HPDE6-E6E7 (cell line): Measurements from ENCODE around the gene UBL4A.
"Not testable (repeated sequence)": the region's sequence is repeated elsewhere in the genome, so short reads cannot be mapped to it uniquely, and the experiment has no call there.

Source experiments
- DNase-seq: peaks from one replicate; pipeline ENCODE4 v3.0.0; 2011; ENCODE audit warnings: missing footprints; ENCODE audit errors: extremely low spot score

UBL4A gene

DNA sequence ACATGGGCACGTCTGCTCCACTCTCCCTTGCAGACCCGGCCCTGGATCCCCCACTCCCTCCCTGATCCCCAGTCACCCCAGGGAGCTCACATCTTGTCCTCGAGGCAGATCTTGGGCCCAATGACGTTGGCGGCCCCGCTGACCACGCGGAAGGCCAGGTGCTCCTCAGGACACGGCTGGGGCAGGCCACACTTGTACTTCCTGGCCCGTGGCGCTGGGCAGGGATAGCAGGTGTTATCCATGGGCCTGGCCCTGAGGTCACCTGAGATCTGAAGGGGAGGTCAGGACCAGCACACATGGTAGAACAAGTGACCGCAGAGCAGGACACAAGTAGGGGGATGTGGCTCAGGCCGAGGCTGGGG, 21.9 kb upstream of the UBL4A start:
- DNase-seq: no peak

DNA sequence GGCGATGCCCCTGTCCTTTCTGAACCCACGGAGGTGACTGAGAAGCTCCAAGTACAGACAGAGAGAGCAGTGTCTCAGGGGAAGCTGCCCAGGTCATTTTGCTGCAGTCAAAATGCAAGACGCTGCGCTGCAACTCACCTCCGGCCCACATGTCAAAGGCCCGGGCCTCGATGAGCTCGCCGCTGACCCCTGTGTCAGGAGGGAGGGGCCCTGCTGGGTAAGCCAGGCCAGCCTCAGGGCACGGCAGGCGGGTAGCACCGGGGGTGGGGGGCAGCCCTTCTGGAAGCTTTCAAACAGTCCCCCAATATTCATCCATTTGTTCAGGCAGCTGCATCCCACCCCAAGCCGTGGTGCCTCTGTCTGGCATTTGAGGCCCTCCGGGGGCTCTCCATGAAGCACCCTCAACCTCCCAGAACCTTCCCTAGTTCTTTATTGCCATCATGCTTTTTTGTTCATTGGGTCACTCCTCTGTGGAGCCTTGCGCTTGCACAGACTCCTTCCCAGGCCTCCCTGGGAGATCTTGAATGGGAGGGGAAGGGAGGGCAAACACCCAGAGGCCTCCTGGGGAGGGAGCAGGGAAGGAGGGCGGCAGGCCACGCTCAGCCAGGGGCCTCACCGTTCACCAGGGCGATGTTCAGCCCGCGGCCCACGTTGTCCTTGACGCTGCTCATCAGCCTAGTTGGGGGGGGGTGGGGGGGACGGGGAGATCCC, 21.4 kb upstream of the UBL4A start:
- DNase-seq: no peak

DNA sequence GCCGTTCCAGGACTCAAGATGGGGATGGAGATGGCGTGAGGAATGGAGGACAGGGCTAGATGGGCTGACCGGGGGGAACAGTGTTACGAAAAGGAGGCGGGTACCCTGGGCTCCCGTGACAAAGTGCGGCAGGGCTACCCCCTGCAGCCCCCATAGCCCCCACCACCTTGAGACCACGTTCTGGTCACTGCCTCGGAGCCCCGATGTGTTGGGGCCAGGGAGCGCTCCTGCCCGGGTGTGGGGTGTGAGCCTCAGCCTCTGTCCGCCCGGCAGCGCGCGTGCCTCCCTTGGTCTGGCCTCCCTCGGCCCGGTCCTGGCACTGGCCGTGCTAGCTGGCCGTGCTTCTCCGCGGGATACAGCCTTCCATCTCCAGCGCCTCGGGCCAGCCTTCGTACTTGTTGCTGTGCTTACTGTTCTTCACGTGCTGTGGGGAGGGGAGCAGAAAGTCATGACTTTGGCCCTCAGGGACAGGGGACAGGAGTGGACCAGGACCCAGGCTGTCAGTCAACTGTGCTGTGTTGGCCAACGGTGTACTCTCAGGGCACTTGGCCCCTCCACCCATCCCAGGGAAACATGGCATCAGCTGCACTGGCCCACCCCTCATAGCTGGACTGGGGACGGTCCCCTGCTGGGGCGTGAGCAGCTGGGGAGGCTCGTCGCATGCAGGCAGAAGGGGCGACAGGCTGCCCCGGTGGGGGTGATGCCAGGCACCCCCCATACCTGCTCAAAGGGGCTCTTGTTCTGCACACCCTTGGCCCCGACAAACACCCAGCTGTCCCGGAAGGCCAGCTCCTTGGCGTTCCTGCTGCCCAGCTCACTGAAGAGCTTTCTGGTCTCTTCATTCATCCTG, 20.3 kb upstream of the UBL4A start:
- DNase-seq: no peak

DNA sequence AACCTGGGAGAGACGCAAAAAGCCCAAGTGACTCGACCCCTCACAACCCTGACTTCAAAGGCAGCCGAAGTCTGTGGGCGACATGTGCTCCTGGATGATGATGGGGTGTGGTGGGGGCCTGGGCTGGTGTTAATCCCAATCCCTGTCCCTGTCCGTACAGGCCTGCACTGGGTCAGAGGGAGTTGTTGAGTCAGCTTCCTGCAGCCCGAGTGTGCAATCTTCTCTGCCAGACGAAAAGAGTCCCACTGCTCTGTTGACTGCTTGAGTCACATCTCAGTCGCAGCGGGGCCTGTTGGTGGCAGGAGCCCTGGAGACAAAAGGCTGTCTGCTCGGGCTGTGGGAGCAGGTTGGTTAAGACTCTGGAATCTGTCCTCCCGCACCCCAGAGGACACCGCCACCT, 19.3 kb upstream of the UBL4A start:
- peak; percentile 81 for DNase-seq

DNA sequence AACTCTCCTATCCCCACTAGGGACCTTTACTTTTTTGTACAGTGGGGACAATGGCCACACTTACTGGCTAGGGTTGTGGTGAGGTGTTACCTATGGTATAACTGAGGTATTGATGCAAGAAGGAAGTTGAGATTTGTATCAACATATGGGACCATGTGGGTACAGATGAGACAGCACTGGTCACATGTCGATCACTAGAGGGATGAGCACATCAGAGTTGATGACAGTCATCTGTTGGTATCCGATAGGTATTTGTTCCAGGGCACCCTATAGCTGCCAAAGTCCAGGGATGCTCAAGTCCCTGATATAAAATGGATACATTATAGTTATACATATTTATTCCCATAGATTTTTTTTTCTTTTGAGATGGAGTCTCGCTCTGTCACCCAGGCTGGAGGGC, 16.6 kb upstream of the UBL4A start:
- no peak for DNase-seq

DNA sequence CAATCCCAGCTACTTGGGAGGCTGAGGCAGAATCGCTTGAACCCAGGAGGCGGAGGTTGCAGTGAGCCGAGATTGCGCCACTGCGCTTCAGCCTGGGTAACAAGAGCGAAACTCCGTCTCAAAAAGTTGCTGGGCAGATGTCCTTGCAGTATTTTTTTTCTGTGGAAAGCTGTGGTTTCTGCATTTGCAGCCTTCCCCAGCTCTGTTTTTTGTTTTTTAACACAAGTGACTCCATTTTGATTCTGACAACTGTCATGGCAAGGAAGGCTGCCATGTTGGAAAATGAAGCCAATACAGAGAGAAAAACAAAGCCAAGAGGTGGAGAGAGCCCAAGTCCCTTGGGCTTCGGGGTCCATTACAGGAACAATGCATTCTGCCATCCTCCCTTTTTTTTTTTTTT, 15.7 kb upstream of the UBL4A start:
- no peak for DNase-seq

DNA sequence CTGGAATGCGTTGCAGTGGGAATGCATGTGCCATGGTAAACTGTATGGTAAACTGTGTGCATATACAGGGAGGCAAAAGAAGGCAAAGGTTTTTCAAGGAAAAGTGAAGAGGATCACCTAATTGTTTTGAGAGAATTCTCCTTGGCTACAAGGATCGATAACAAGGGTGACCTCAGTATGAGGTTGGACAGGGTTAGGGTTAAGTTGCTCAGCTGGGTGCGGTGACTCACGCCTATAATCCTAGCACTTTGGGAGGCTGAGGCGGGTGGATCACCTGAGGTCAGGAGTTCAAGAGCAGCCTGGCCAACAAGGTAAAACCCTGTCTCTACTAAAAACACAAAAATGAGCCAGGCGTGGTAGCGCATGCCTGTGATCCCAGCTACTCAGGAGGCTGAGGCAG, 15.0 kb upstream of the UBL4A start:
- DNase-seq: not testable (repeated sequence)

DNA sequence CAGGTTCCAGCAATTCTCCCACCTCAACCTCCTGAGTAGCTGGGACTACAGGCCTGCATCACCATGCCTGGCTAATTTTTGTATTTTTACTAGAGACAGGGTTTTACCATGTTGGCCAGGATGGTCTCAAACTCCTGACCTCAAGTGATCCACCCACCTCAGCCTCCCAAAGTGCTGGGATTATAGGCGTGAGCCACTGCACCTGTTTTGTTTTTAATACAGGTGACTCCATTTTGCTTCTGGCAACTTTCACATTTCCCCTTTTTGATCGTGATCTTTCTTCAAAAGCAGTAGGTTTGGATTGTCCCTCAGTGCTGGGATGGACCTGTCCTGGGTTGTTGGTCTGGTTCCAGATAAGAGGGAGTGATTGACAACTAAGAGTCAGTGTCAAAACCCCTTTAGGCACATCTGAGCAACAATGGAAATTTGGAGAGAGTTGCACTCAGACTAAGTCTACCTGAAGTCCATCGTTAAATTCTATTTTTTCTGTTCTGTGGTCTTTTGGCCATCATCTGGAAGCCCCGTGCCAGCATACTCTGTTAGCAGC, 10.2 kb upstream of the UBL4A start:
- DNase-seq: not testable (repeated sequence)

DNA sequence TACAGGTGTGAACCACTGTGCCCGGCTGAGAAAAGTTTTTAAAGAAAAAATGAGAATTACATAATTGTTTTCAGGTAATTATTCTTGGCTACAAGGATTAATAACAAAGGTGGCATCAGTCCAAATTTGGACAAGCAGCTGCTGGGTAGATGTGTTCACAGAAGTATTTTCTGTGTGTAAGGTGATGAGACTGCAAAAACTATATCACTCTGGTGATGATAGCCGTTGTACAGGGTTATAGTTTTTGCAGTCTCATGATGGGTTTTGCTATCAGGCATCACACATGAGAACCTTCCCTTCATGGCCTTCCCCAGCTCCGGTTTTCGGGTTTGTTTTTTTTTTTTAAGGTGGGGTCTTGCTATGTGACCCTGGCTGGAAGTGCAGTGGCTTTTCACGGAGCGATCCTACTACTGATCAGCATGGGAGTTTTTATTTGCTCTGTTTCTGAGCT, 9.1 kb upstream of the UBL4A start:
- no peak for DNase-seq

DNA sequence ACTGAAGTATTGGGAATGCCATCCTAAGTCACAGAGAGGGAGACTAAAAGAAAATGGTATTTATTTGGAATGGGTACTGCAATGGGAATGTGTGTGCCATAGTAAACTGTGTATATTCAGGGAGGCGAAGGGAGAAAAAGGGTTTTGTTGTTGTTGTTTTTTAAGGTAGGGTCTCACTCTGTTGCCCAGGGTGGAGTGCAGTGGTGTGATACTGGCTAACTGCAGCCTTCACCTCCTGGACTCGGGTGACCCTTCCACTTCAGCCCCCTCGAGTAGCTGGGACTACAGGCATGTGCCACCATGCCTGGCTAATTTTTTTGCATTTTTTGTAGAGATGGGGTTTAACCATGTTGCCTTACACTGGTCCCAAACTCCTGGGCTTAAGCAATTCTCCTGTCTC, 8.3 kb upstream of the UBL4A start:
- DNase-seq: no peak

DNA sequence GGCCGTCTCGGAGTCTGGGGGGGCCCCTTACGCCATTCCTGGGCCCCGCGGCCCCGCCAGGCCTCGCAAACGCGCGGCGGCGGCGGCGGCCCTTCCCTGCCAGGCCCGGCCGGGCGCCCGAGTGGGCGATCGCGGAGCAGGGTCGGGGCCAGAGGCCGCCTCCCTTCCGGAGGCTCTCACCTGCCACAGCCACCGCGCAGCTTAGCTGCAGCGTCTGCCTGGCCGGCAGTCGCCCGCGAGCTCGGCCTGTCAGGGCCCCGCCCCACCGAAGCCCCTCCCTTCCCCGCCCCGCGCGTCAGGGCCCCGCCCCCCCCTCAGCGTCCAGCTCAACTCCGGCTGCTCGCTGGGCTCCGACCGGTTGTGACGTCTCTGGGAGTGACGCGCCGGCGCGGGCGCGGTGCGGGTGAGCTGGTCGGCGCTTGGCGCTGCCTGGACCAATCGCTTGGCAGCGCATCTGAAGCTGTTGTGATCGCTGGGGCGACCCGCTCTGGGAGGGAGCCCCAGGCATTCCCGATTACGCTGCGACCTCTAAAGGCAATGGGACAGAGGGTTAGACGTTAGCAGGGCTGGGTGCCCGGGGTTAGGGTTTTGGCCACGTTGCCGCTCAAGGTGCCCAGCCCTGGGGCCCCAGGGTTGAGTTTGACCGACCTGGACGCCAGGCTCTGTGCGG, 4.1 kb upstream of the UBL4A start, which contains the start of gene SLC10A3:
Gene SLC10A3, minus strand, starts transcription at position 216 of the 670 bp plus-strand sequence. CDS start 1,689 bp downstream, outside the sequence.
- peak; percentile 98 for DNase-seq

DNA sequence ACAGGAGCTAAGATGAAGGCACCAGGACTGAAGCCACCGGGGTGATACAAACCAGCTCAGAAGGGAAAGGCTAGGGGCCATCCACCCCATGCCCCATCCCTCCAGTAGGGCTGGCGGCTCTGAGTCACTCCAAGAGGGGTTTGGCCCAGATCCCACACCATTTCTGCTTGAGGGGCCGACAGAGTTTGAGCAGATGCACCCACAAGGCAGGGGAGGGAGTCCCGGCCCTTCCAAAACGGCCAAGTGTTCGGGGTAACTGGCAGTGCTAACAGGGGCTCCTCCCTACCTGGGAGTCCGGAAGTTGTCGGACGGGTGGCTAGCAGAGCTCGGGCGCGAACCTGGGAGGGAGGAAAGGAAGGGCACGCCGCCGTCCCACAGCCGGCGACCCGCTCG, 3.6 kb upstream of the UBL4A start:
- peak; percentile 35 for DNase-seq

DNA sequence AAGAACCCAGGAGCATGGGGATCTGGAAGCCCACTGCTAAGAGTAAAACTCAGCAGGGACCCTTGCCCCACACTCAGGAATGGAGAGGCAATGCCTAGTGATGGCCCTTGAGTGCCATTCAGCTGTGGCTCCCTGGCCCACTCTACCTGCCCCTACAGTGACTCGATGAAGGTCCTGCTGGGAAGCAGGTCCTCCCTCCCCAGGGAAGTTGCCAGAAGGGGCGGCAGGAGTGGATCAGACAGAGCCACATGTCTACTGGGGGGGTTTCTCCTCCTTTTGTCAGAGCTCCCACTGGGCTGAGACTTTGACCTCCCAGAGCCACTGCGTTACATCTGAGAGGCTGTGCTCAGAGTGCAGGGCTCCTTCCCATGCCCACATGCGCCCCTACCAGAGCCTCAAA, 2.8 kb upstream of the UBL4A start:
- no peak for DNase-seq

DNA sequence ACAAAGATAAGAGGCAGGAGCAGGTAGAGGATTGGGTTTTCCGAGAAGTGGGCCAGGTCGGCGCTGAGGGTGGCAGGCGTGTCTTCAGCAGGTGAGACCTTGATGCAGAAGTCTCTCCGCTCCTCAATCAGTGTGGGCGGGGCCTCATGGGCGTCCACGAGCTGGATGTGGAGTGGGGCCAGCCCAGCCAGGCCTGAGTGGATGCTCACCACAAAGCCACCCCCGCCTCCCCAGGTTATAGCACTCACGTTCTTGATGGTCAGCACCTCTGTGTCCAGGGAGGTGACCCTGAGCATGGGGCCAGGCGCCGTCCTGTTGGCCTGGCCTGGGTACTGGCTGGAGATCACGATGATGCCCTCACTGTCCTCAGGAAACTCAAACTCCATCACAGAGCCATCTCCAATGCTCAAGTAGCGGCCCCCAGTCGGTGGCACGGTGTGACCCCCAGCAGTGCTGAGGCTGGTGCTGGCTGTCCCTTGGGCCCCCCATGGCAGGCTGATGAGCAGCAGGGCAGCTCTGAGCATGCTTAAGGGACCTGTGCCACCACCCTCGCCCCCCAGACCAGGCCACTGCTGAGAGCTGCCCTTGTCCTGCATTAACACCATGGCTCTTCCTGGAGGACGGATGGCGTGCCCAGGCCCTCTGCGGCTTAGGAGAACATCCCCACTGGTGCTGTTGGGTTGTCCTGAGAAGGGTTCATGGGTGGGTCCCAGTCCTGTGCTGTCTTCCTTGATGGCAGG, 2.1 kb upstream of the UBL4A start:
- no peak for DNase-seq

DNA sequence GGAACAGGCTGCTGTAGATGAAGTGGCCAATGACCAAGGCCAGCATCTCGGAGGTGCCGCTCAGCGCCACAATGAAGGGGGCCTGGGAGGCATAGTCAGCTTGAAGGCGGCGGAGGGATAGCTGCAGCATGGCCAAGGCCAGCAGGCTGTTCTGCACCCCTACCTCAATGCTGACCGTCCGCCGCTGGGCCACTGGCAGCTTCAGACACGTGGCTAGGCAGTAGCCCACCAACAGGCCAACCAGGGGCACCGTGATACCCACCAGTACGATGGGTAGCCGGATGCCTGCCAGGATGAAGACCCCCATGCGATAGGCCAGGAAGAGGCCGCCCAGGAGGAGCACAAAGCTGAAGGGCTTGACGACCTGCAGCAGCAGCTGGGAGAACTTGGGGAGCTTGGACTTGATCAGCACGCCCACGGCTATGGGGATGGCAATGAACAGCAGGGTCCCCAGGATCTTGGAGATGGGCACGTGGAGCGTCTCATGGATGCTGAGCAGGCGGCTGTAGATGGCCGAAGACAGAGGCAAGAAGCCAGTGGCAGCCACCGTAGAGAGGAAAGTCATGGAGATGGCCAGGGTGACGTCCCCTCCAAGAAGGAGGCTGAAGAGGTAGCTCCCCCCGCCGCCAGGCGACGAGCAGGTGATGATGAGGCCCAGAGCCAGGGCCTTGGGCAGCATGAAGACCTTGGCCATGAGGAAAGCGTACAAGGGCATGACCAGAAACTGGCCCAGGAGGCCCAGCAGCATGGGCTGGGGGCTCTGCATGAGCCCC, 1.3 kb upstream of the UBL4A start:
- no peak for DNase-seq

DNA sequence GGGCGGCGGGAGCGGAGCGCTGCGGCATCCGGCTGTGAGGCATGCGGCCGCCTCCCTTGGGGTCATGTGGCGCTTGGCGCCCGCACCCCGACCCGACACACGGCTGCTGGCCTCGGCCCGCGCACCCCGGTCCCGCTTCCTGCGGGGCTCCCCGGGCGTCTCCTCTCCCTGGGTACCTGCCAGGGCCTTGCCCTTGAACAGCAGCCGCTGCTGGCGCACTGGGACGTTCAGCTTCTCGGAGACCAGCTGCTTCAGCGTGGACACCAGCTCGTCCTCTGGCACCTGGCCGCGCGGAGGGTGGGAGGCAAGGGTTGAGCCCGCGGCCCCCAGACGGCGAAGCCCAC, 391 bp downstream of the UBL4A start:
- no peak for DNase-seq

DNA sequence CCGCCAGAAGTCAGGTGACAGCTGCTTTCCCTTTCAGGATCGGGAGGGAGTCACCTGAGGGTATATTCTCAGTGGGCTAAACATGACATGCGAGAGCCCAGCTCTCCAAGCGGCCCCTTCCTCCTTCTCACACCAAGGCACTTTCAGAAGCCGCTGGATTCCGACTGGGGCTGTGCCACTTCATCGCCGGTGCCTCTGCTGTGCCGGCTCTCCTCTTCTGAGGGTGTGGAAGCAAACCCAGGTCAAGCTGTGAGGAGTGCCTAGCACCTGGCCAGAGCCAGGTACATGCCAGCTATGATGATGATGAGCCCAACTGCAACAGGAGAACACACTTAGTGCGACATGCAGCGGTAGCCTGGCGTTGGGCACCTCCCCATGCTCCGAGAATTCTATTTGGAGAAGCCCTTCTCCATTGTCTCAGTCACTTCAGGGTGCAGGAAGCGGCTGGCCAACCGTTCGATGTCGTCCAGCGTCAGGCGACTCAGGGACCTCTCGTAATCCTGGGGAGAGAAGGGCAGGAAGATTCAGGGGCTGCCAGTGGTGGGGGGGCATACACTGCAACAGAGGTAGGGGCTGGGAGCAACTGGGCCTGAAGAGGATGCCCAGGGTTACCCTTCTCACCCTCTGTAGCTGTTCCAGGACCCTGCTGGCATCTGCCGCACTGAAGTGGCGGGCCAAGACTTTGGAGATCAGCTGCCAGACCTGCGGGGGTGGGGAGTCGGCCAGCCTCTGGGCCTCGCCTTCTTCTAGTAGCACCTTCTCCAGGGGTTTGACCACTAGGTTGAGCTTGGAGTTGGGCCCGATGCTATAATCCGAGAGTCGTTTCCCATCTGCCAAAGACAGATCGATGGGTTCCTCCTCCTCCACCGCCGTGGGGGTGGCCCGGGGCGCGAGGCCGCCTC, 1.0 kb downstream of the UBL4A start:
- no peak for DNase-seq

DNA sequence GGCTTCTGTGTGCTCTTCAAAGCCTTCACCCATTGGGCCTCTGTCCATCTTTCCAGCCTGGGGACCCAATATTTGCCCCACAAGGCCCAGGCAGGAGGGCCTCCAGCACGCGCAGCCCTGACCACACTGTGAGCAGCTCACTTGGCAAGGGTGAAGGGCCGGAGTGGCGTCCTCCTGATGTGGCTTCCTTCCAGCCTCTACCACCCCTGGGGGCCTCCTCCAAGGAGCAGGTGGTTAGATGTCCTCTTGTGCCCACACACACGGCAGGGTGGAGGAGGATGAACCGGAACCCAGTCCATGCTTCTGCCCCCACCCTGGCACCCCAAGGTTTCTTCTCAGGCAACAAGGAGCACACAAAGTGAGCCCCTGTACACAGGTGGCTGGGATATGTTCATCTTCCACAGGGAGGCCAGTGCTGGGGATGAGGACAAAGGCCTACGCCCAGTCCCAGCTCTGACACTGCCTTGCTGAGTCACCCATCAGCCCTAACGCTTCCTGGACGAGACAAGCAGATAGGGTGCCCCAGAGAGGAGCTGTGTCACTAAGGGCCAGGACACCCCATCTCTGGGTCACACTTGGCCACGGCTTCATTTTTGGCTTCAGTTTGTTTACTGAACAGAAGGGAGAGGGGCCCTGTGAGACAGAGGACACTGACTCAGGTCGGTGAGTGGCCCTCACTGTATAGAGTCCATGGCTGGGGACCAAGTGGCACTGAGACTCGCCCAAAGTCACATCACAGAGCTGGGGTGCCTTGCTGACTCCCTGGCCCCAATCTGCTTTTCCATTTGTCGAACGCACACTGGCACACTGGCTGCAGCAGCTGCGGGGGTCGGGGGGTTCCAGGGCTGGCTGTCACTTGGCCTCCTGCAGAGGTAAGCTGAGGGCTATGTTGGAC, 1.9 kb downstream of the UBL4A start:
- peak; percentile 46 for DNase-seq

DNA sequence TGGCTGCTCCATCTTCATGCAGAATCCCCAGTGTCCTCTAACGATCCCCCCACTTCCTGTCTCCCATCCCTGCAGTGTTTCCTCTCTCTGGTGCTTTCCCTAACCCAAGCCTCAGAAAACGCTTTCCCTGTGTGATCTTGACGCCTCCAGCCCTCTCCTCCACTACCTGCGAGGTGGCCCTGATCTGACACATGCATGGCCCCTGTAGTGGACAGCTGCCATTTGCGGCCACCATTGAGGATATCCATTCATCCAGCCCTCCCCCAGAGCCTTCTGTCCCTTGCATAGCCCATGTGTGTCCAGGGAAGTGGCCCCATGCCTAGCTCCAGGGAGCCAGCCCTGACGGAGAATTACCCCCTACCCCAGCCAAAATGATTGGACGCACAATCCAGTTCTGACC, 3.1 kb downstream of the UBL4A start:
- DNase-seq: no peak
